B cell (primary cell): ENCODE data around the gene PPP2R5B. TPM values are rescaled to one million over a fixed set of nuclear protein-coding genes. Genes with fewer than 3 reads are reported as not detected.

ENCODE experiments used
- ATAC-seq: fragments of 200-7000 bp; cut with Tn5 transposase; one replicate; pipeline ENCODE4 v1.10.0; 2021; ENCODE audit warnings: low read depth, mild to moderate bottlenecking, moderate number of reproducible peaks, moderate library complexity
- CTCF ChIA-PET: fragments of 350-600 bp; sonication (Branson Sonifier 250); formaldehyde crosslinking; loops from one replicate; lab custom pipeline; 2021; ENCODE audit warnings: antibody characterized with exemption, inconsistent platforms; lab: Charles Lee
- POLR2A ChIA-PET: fragments of 350-600 bp; sonication (Branson Sonifier 250); formaldehyde crosslinking; loops from one replicate; lab custom pipeline; 2021; ENCODE audit warnings: antibody characterized with exemption; lab: Charles Lee
- DNase-seq: peaks from one replicate; pipeline ENCODE4 v3.0.0; 2013
- H2AFZ ChIP-seq: 2 replicates; pipeline ENCODE4 v1.6.1; 2012; ENCODE audit warnings: mild to moderate bottlenecking, low read depth, low read length; ENCODE audit not compliant: insufficient read depth, poor library complexity, severe bottlenecking
- H3K27ac ChIP-seq, 2 donors: 1 replicate in 1 of 2; 2 replicates in 1 of 2; pipeline ENCODE4 v1.5.1; 2012 to 2013; ENCODE audit warnings: low read length in 2 of 2, mild to moderate bottlenecking in 2 of 2, moderate library complexity in 1 of 2
- H3K27me3 ChIP-seq, 4 experiments: fragments of 200-600 bp in 1 of 4; sonication (generic) in 1 of 4; replicated peaks in 1 of 4; 1 replicate in 2 of 4; 2 replicates in 2 of 4; pipeline versions ENCODE4 v1.6.1 to v1.7.0; 2013 to 2016; ENCODE audit warnings: low read length in 3 of 4, mild to moderate bottlenecking in 2 of 4, mixed read lengths in 1 of 4, moderate library complexity in 1 of 4; ENCODE audit not compliant: insufficient read depth in 4 of 4, control insufficient read depth in 3 of 4; ENCODE audit errors: control extremely low read depth in 1 of 4
- H3K36me3 ChIP-seq, 2 experiments: replicated peaks in 1 of 2; 1 replicate in 1 of 2; 2 replicates in 1 of 2; pipeline versions ENCODE4 v1.6.1 to v1.7.1; 2013; ENCODE audit warnings: low read length in 1 of 2; ENCODE audit not compliant: insufficient read depth in 2 of 2, control insufficient read depth in 1 of 2; ENCODE audit errors: control extremely low read depth in 1 of 2, extremely low read depth in 1 of 2
- H3K4me1 ChIP-seq, 2 donors: fragments of 200-600 bp in 1 of 2; sonication (generic) in 1 of 2; 1 replicate in 1 of 2; 2 replicates in 1 of 2; pipeline versions ENCODE4 v1.5.1 to v1.6.1; 2013 to 2017; ENCODE audit warnings: low read length in 2 of 2; ENCODE audit not compliant: control insufficient read depth in 2 of 2, insufficient read depth in 2 of 2
- H3K4me2 ChIP-seq: replicated peaks from 2 replicates; pipeline ENCODE3; 2012; ENCODE audit warnings: mild to moderate bottlenecking, low read depth, low read length; ENCODE audit not compliant: poor library complexity, severe bottlenecking
- H3K4me3 ChIP-seq, 5 experiments: fragments of 200-600 bp in 1 of 5; sonication (generic) in 1 of 5; 1 replicate in 3 of 5; 2 replicates in 2 of 5; pipeline versions ENCODE4 v1.5.1 to v1.7.0; 2011 to 2016; ENCODE audit warnings: low read length in 4 of 5, mild to moderate bottlenecking in 4 of 5, low read depth in 2 of 5, control low read depth in 1 of 5, moderate library complexity in 1 of 5; ENCODE audit not compliant: insufficient read depth in 1 of 5; ENCODE audit errors: control extremely low read depth in 1 of 5, extremely low read depth in 1 of 5
- H3K79me2 ChIP-seq: fragments of 200-600 bp; sonication (generic); one replicate; pipeline ENCODE4 v1.6.0; 2016; ENCODE audit warnings: low read length; ENCODE audit not compliant: control insufficient read depth, insufficient read depth
- H3K9ac ChIP-seq: fragments of 200-600 bp; sonication (generic); 2 replicates; pipeline ENCODE4 v1.6.1; 2017; ENCODE audit warnings: mild to moderate bottlenecking, low read length, moderate library complexity
- H3K9me3 ChIP-seq, 3 donors: one replicate each; pipeline versions ENCODE4 v1.6.1 to v1.7.1; 2013; ENCODE audit warnings: low read length in 2 of 3; ENCODE audit not compliant: control insufficient read depth in 2 of 3, insufficient read depth in 1 of 3; ENCODE audit errors: control extremely low read depth in 1 of 3
- H4K20me1 ChIP-seq: 2 replicates; pipeline ENCODE4 v1.6.0; 2012; ENCODE audit warnings: mild to moderate bottlenecking, low read length; ENCODE audit not compliant: insufficient read depth, control insufficient read depth, poor library complexity, severe bottlenecking
- H3K27ac Mint-ChIP-seq: one replicate; pipeline ENCODE4 v1.8.0; 2021; ENCODE audit warnings: mixed read lengths
- H3K27me3 Mint-ChIP-seq: one replicate; pipeline ENCODE4 v1.8.0; 2021; ENCODE audit warnings: mixed read lengths
- H3K4me1 Mint-ChIP-seq: one replicate; pipeline ENCODE4 v1.8.0; 2021; ENCODE audit warnings: mixed read lengths
- H3K4me3 Mint-ChIP-seq: one replicate; pipeline ENCODE4 v1.8.0; 2021; ENCODE audit warnings: mixed read lengths
- H3K9me3 Mint-ChIP-seq: one replicate; pipeline ENCODE4 v1.8.0; 2022; ENCODE audit warnings: mixed read lengths; ENCODE audit not compliant: insufficient read depth
- EZH2 ChIP-seq: IDR thresholded peaks from 2 replicates; pipeline ENCODE4 v1.6.1; 2012; ENCODE audit warnings: borderline replicate concordance, low read depth, mild to moderate bottlenecking, moderate library complexity, low read length; ENCODE audit not compliant: insufficient read depth, poor library complexity, severe bottlenecking
- WGBS: methylation state at CpG from one replicate; pipeline ENCODE4 v1.1.5; 2013; ENCODE audit warnings: missing lambda C conversion rate; ENCODE audit not compliant: insufficient coverage; 5-methylcytosine and 5-hydroxymethylcytosine counted together
- intact Hi-C: fragments of 100-400 bp; cut with micrococcal nuclease; formaldehyde crosslinking; loops from one replicate; pipeline ENCODE4 v1.10.0; 2022
- polyA plus RNA-seq: library from polyadenylated mRNA; depleted of rRNA; stranded (reverse); fragments of >200 nt; gene quantifications from 2 replicates; pipeline ENCODE4 v1.2.3, GENCODE V29; 2012
- total RNA-seq, 2 donors: library from RNA; stranded (reverse); fragments of 120-200 nt in 1 of 2; gene quantifications; 1 replicate in 1 of 2; 2 replicates in 1 of 2; pipeline versions ENCODE4 v1.2.3 to v1.2.4, GENCODE V29; 2013 to 2022
- TF ChIP-seq, protein P1 (sequence below): fragments of 200-600 bp; IDR thresholded peaks from one replicate; pipeline ENCODE4 v1.8.0; 2022; ENCODE audit warnings: antibody characterized with exemption, mild to moderate bottlenecking

Gene PPP2R5B
- total and polyA plus RNA-seq, 2 donors (not counting 1 experiment from before 2014, with no cell fraction given): 22.6 to 30.5 TPM

DNA sequence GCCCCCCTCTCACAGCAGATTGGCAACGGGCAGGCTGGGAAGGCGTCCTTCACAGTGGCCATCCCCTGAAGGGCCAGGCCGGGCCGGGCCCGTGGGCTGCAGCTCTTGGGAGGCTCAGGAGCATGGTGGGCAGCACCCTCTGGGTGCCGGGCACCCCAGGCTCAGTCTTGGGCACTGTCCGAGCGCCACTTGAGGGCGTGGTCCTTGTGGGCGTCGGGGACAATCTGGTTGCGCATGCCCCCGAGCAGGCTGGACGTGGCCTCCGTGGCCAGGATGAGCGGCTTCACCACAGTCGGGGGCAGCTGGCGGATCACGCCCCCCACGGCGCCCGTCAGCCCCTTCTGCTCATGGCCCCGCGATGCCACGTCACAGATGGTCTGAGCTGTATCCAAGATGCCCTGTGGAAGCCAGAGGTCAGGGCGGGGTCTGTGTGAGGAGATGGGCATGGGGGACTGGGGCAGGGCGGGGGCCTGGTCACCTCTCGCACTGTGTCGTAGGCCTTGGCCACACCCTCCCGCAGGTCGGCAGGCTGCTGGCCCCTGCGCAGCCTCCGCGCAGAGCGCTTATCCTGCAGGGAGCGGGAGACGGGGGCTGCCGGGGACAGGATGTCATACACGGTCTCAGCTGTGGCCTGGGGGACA, 29.6 kb upstream of the PPP2R5B start:
- Histone ChIP-seq H3K9ac (no peak overlapping the region), H3K4me3 (no peak overlapping the region), H3K79me2 (no peaks in the 10 kb centered on the region), H3K36me3 (peaks cover 0 to 20% of the 10 kb centered on the region in 2 experiments), H3K4me2 (no peak overlapping the region), H3K27ac (no peak overlapping the region), H3K9me3 (no peaks in the 10 kb centered on the region), H4K20me1 (no peaks in the 10 kb centered on the region), H2AFZ (no peak overlapping the region), H3K4me1 (peaks cover 22 to 30% of the 10 kb centered on the region in 2 donors), H3K27me3 (no peaks in the 10 kb centered on the region)
- Mint-ChIP-seq H3K4me3 (no peak overlapping the region), H3K4me1 (peaks cover 16% of the 10 kb centered on the region), H3K9me3 (no peaks in the 10 kb centered on the region), H3K27ac (no peak overlapping the region), H3K27me3 (no peaks in the 10 kb centered on the region)
- POLR2A ChIA-PET: interaction anchor here (6.9 kb wide), 1 partner anchor 48 kb away, joined by 39 read pairs; no protein-coding TSS in a partner anchor
- TF ChIP-seq, protein P1, sequence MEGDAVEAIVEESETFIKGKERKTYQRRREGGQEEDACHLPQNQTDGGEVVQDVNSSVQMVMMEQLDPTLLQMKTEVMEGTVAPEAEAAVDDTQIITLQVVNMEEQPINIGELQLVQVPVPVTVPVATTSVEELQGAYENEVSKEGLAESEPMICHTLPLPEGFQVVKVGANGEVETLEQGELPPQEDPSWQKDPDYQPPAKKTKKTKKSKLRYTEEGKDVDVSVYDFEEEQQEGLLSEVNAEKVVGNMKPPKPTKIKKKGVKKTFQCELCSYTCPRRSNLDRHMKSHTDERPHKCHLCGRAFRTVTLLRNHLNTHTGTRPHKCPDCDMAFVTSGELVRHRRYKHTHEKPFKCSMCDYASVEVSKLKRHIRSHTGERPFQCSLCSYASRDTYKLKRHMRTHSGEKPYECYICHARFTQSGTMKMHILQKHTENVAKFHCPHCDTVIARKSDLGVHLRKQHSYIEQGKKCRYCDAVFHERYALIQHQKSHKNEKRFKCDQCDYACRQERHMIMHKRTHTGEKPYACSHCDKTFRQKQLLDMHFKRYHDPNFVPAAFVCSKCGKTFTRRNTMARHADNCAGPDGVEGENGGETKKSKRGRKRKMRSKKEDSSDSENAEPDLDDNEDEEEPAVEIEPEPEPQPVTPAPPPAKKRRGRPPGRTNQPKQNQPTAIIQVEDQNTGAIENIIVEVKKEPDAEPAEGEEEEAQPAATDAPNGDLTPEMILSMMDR: no peak
- TF ChIP-seq EZH2: no peak
- CTCF ChIA-PET: interaction anchor here (0.9 to 30.2 kb wide), 14 partner anchors 8 to 132 kb away, joined by 3 to 1254 read pairs (median 6); partner anchors contain the start of genes ARL2, CDC42BPG, EHD1 and SNX15
- intact Hi-C loops: loop anchor here (1.0 kb wide), 3 partner anchors 44 to 108 kb away; no protein-coding TSS in a partner anchor
- no peak for ATAC-seq
- no peak for DNase-seq
- WGBS: 87% methylated on average over 39 of the region's 39 CpGs

DNA sequence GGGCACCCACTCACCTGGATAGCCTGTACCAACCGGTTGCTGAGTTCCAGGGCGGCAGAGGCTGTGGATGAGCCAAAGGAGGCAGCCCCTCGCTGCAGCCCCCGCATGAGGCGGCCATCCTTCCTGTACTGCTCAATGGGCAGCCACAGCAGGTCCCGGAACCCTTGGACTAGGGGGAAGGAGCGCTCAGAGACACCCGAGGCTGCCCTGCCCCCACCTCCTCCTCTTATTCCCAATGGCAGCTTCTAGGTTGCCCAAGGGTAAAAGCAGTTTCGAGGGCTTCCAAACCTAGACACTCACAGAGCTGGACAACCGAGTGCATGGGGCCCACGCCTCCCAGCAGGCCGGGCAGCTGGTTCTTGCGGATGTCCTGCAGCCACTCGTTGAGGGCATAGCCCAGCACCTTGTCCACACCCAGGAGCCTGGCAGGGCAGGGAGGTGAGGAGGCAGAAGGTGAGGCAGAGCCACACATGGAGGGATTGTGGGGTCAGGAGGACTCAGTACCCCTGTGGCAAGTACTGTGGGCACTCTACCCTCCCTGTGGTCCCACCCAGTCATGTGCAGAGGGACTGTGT, 28.0 kb upstream of the PPP2R5B start:
- no peaks in the 10 kb centered on the region for H3K79me2 ChIP-seq
- Mint-ChIP-seq H3K27ac (no peak overlapping the region), H3K9me3 (no peaks in the 10 kb centered on the region), H3K27me3 (no peaks in the 10 kb centered on the region), H3K4me1 (peaks cover 19% of the 10 kb centered on the region), H3K4me3 (no peak overlapping the region)
- H4K20me1 ChIP-seq: no peaks in the 10 kb centered on the region
- POLR2A ChIA-PET: interaction anchor here (0.6 to 6.9 kb wide), 2 partner anchors 49 to 435 kb away, joined by 4 to 39 read pairs; no protein-coding TSS in a partner anchor
- H3K9ac ChIP-seq: no peak overlapping the region
- no peak for DNase-seq
- TF ChIP-seq, protein P1: no peak
- no peak for TF ChIP-seq EZH2
- H3K36me3 ChIP-seq: peaks cover 0 to 24% of the 10 kb centered on the region in 2 experiments
- peaks cover 22 to 30% of the 10 kb centered on the region in 2 donors for H3K4me1 ChIP-seq
- no peak overlapping the region for H3K4me3 ChIP-seq
- CTCF ChIA-PET: interaction anchor here (0.9 to 30.2 kb wide), 6 partner anchors 24 to 118 kb away, joined by 3 to 1254 read pairs (median 4); partner anchors contain the start of genes ARL2 and CDC42BPG
- no peaks in the 10 kb centered on the region for H3K9me3 ChIP-seq
- H3K27ac ChIP-seq: no peak overlapping the region
- intact Hi-C loops: no loop called here
- H2AFZ ChIP-seq: no peak overlapping the region
- no peak for ATAC-seq
- no peak overlapping the region for H3K4me2 ChIP-seq
- H3K27me3 ChIP-seq: no peaks in the 10 kb centered on the region
- WGBS: 97% methylated on average over 14 of the region's 14 CpGs
